H1 (cell line): ENCODE results near the gene OR8H3. TPM values are rescaled to one million over a fixed set of nuclear protein-coding genes. Genes with fewer than 3 reads are reported as not detected.

Source experiments
- CTCF ChIA-PET: fragments of 300-600 bp; sonication (Branson Sonifier 250); formaldehyde crosslinking; loops from one replicate; lab custom pipeline; 2021; ENCODE audit not compliant: partially characterized antibody; lab: Charles Lee
- POLR2A ChIA-PET: fragments of 300-600 bp; sonication (Branson Sonifier 250); formaldehyde crosslinking; loops from one replicate; lab custom pipeline; 2021; ENCODE audit warnings: inconsistent platforms; ENCODE audit not compliant: partially characterized antibody; lab: Charles Lee
- DNase-seq, 2 experiments: peaks; one replicate each; pipeline versions ENCODE4 v3.0.0 to v3.0.0-alpha.2; 2010 to 2022; ENCODE audit warnings: low spot score in 2 of 2, low read depth in 1 of 2, mixed read lengths in 1 of 2
- FAIRE-seq: peaks from 2 replicates; lab custom pipeline; 2011; peaks lifted over from hg19 to GRCh38; lab: Jason Lieb, UNC
- H2AFZ ChIP-seq: 2 replicates; pipeline ENCODE4 v1.8.1; 2012; ENCODE audit warnings: low read length, inconsistent platforms
- H2AK5ac ChIP-seq: 2 replicates; pipeline ENCODE4 v1.6.1; 2013; ENCODE audit warnings: low read depth, low read length
- H2BK120ac ChIP-seq: replicated peaks from 2 replicates; pipeline ENCODE3; 2013; ENCODE audit warnings: low read depth, low read length, inconsistent platforms
- H2BK12ac ChIP-seq: 2 replicates; pipeline ENCODE4 v1.6.1; 2013; ENCODE audit warnings: low read depth, low read length
- H2BK15ac ChIP-seq: 2 replicates; pipeline ENCODE4 v1.6.1; 2013; ENCODE audit warnings: low read length
- H2BK20ac ChIP-seq: 2 replicates; pipeline ENCODE4 v1.6.1; 2013; ENCODE audit warnings: low read length
- H2BK5ac ChIP-seq: 2 replicates; pipeline ENCODE4 v1.6.1; 2013; ENCODE audit warnings: low read depth, low read length
- H3K14ac ChIP-seq: 2 replicates; pipeline ENCODE4 v1.6.1; 2013; ENCODE audit warnings: inconsistent platforms; ENCODE audit not compliant: insufficient read length
- H3K18ac ChIP-seq: 2 replicates; pipeline ENCODE4 v1.6.1; 2013; ENCODE audit warnings: low read length; ENCODE audit errors: extremely low read depth
- H3K23ac ChIP-seq: 2 replicates; pipeline ENCODE4 v1.6.1; 2013; ENCODE audit warnings: inconsistent platforms; ENCODE audit not compliant: insufficient read length
- H3K23me2 ChIP-seq: 2 replicates; pipeline ENCODE4 v1.6.1; 2013; ENCODE audit warnings: low read depth, low read length
- H3K27ac ChIP-seq: 2 replicates; pipeline ENCODE4 v1.6.1; 2011; ENCODE audit warnings: low read depth, low read length, inconsistent platforms
- H3K27me3 ChIP-seq, 4 experiments: replicated peaks in 1 of 4; 1 replicate in 1 of 4; 2 replicates in 3 of 4; pipeline versions ENCODE4 v1.6.1 to v1.8.1; 2011 to 2013; ENCODE audit warnings: low read length in 3 of 4, mild to moderate bottlenecking in 3 of 4, inconsistent platforms in 2 of 4, mixed read lengths in 2 of 4, moderate library complexity in 1 of 4; ENCODE audit not compliant: control insufficient read depth in 3 of 4, insufficient read depth in 3 of 4; ENCODE audit errors: extremely low read depth in 1 of 4
- H3K36me3 ChIP-seq, 4 experiments: 2 replicates each; pipeline versions ENCODE4 v1.6.1 to v1.8.1; 2011 to 2013; ENCODE audit warnings: mild to moderate bottlenecking in 4 of 4, low read length in 3 of 4, moderate library complexity in 2 of 4, control low read depth in 1 of 4, inconsistent platforms in 1 of 4; ENCODE audit not compliant: insufficient read depth in 4 of 4, control insufficient read depth in 2 of 4
- H3K4ac ChIP-seq: replicated peaks from 2 replicates; pipeline ENCODE3; 2013; ENCODE audit warnings: low read length, low read depth, mixed read lengths, inconsistent platforms; ENCODE audit not compliant: insufficient read length
- H3K4me1 ChIP-seq, 4 experiments: replicated peaks in 1 of 4; 1 replicate in 1 of 4; 2 replicates in 3 of 4; pipeline versions ENCODE4 v1.6.1 to v1.8.1; 2011 to 2013; ENCODE audit warnings: low read length in 3 of 4, inconsistent platforms in 2 of 4, mixed read lengths in 1 of 4; ENCODE audit not compliant: insufficient read depth in 4 of 4, control insufficient read depth in 3 of 4
- H3K4me2 ChIP-seq, 2 experiments: 2 replicates each; pipeline versions ENCODE4 v1.6.1 to v1.8.1; 2011 to 2013; ENCODE audit warnings: low read depth in 2 of 2, low read length in 2 of 2, control low read depth in 1 of 2, inconsistent platforms in 1 of 2, mild to moderate bottlenecking in 1 of 2; ENCODE audit not compliant: insufficient read depth in 1 of 2
- H3K4me3 ChIP-seq, 4 experiments: fragments of 200-600, 300-600 bp in 1 of 4; sonication (generic), shearing (Covaris generic), sonication (Bioruptor Twin) in 1 of 4; 2 replicates each; pipeline versions ENCODE4 v1.5.1 to v1.8.1; 2011 to 2016; ENCODE audit warnings: low read length in 4 of 4, low read depth in 3 of 4, control low read depth in 2 of 4, inconsistent platforms in 2 of 4, mild to moderate bottlenecking in 2 of 4, mixed read lengths in 1 of 4, moderate library complexity in 1 of 4; ENCODE audit not compliant: insufficient read depth in 2 of 4; ENCODE audit errors: extremely low read depth in 1 of 4
- H3K56ac ChIP-seq: replicated peaks from 2 replicates; pipeline ENCODE3; 2013; ENCODE audit warnings: low read depth, mild to moderate bottlenecking, mixed read lengths, low read length, inconsistent platforms; ENCODE audit not compliant: insufficient read length
- H3K79me1 ChIP-seq: 2 replicates; pipeline ENCODE4 v1.6.1; 2013; ENCODE audit warnings: low read depth, low read length, control low read depth
- H3K79me2 ChIP-seq, 2 experiments: 2 replicates each; pipeline versions ENCODE4 v1.6.1 to v1.8.1; 2012 to 2013; ENCODE audit warnings: low read length in 2 of 2, mild to moderate bottlenecking in 2 of 2, inconsistent platforms in 1 of 2; ENCODE audit not compliant: insufficient read depth in 2 of 2, control insufficient read depth in 1 of 2
- H3K9ac ChIP-seq, 4 experiments: replicated peaks in 1 of 4; 1 replicate in 1 of 4; 2 replicates in 3 of 4; pipeline versions ENCODE4 v1.6.1 to v1.8.1; 2011 to 2013; ENCODE audit warnings: low read depth in 3 of 4, low read length in 3 of 4, control low read depth in 2 of 4, mild to moderate bottlenecking in 2 of 4, moderate library complexity in 2 of 4, inconsistent platforms in 1 of 4; ENCODE audit errors: extremely low read depth in 1 of 4
- H3K9me3 ChIP-seq, 2 experiments: 2 replicates each; pipeline versions ENCODE4 v1.6.1 to v1.8.1; 2012 to 2013; ENCODE audit warnings: mild to moderate bottlenecking in 2 of 2, moderate library complexity in 2 of 2, control low read depth in 1 of 2, inconsistent platforms in 1 of 2, low read depth in 1 of 2, low read length in 1 of 2, mixed read lengths in 1 of 2; ENCODE audit not compliant: insufficient read depth in 2 of 2
- H4K20me1 ChIP-seq, 2 experiments: replicated peaks in 1 of 2; 2 replicates each; pipeline versions ENCODE3 to v1.8.1; 2011 to 2013; ENCODE audit warnings: inconsistent platforms in 2 of 2, low read length in 2 of 2, mild to moderate bottlenecking in 1 of 2; ENCODE audit not compliant: insufficient read depth in 2 of 2, control insufficient read depth in 1 of 2
- H4K5ac ChIP-seq: 2 replicates; pipeline ENCODE4 v1.6.1; 2013; ENCODE audit warnings: low read length, low read depth, mixed read lengths, inconsistent platforms; ENCODE audit not compliant: insufficient read length
- H4K8ac ChIP-seq: 2 replicates; pipeline ENCODE4 v1.8.0; 2013; ENCODE audit warnings: mild to moderate bottlenecking, moderate library complexity, low read length, inconsistent platforms; ENCODE audit not compliant: insufficient read depth; ENCODE audit errors: extremely low read depth
- H4K91ac ChIP-seq: replicated peaks from 2 replicates; pipeline ENCODE3; 2013; ENCODE audit warnings: low read length, mixed read lengths, inconsistent platforms; ENCODE audit not compliant: insufficient read length
- BACH1 ChIP-seq: IDR thresholded peaks from 2 replicates; pipeline ENCODE4 v1.6.1; 2012; ENCODE audit warnings: low read length, improper control_type of control experiment
- CTCF ChIP-seq, 3 experiments: IDR thresholded peaks; 1 replicate in 2 of 3; 2 replicates in 1 of 3; pipeline versions ENCODE4 v1.5.1 to v1.6.1; 2011; ENCODE audit warnings: low read length in 3 of 3, mild to moderate bottlenecking in 3 of 3, inconsistent platforms in 2 of 3, low read depth in 1 of 3, moderate library complexity in 1 of 3; ENCODE audit not compliant: insufficient read depth in 1 of 3; ENCODE audit errors: control extremely low read depth in 1 of 3
- NRF1 ChIP-seq: IDR thresholded peaks from 2 replicates; pipeline ENCODE4 v1.6.1; 2011; ENCODE audit warnings: mild to moderate bottlenecking, low read depth, low read length, improper control_type of control experiment
- WGBS, 2 experiments: shearing (Covaris generic) in 1 of 2; methylation state at CpG; one replicate each; pipeline versions ENCODE4 v1.1.6 to v1.1.7; 2013 to 2015; ENCODE audit warnings: low lambda C conversion rate in 2 of 2, mixed read lengths in 2 of 2, inconsistent platforms in 1 of 2, low coverage in 1 of 2, missing lambda C conversion rate in 1 of 2; ENCODE audit not compliant: insufficient replicate concordance in 2 of 2, insufficient coverage in 1 of 2, insufficient read length in 1 of 2; ENCODE audit errors: extremely low coverage in 1 of 2, missing lambda C conversion rate in 1 of 2; 5-methylcytosine and 5-hydroxymethylcytosine counted together
- long read RNA-seq, 2 experiments: library from RNA in 1 of 2; library from capped mRNA in 1 of 2; stranded (forward); transcript quantifications; one replicate each; pipeline ENCODE4 v2.0.0, GENCODE V29; 2021; ENCODE audit warnings: inconsistent platforms in 1 of 2
- polyA minus RNA-seq, 3 experiments: library from RNA; depleted of rRNA, polyadenylated mRNA; stranded (reverse); fragments of >200 nt; gene quantifications; 1 replicate in 2 of 3; 2 replicates in 1 of 3; pipeline ENCODE4 v1.2.3, GENCODE V29; 2011
- polyA plus RNA-seq, 7 experiments: library from polyadenylated mRNA; depleted of rRNA in 3 of 7; stranded (reverse) in 5 of 7; unstranded in 2 of 7; fragments of >200 nt in 5 of 7; fragments of 200-250 nt in 2 of 7; gene quantifications; 1 replicate in 5 of 7; 2 replicates in 1 of 7; 4 replicates in 1 of 7; pipeline versions ENCODE4 v1.2.1 to v1.2.3, GENCODE V29; 2011 to 2013; ENCODE audit warnings: missing spikeins in 2 of 7, mixed read lengths in 2 of 7
- total RNA-seq: library from RNA; stranded (reverse); fragmentation: NEBNext Ultra II Directional; extraction: Animal tissue kit (Norgen Biotek cat#: 25700); gene quantifications from 2 replicates; pipeline ENCODE4 v1.2.1, GENCODE V29; 2021

Gene OR8H3
- total RNA-seq = not detected in 2 replicates
- not detected in 2 replicates for polyA plus RNA-seq (2011; rRNA removed)
- polyA plus RNA-seq (2011; cell fraction: cytosol; rRNA removed) = not detected
- not detected for polyA plus RNA-seq (2011; cell fraction: nucleus; rRNA removed)
- not detected in 4 replicates for polyA plus RNA-seq (2012, experiment 1 of 2)
- not detected for polyA plus RNA-seq (2012, experiment 2 of 2)
- polyA plus RNA-seq (2013, experiment 1 of 2) = not detected
- polyA plus RNA-seq (2013, experiment 2 of 2) = not detected
- polyA minus RNA-seq (2011; rRNA and poly(A)+ RNA removed) = not detected in 2 replicates
- polyA minus RNA-seq (2011; cell fraction: cytosol; rRNA and poly(A)+ RNA removed) = not detected
- polyA minus RNA-seq (2011; cell fraction: nucleus; rRNA and poly(A)+ RNA removed) = not detected
- long read RNA-seq, experiment 1 = 0 reads
- long read RNA-seq, experiment 2 = 0 reads

- Histone ChIP-seq H3K4ac (no peak within 1 kb of the TSS), H2BK5ac (no peak within 1 kb of the TSS), H2BK15ac (no peak within 1 kb of the TSS), H4K20me1 (no peaks in the 10 kb centered on the region), H3K18ac (no peak within 1 kb of the TSS), H3K4me3 (no peak within 1 kb of the TSS), H3K79me2 (no peaks in the 10 kb centered on the region), H3K4me1 (no peaks in the 10 kb centered on the region), H2BK120ac (no peak within 1 kb of the TSS), H4K8ac (no peak within 1 kb of the TSS), H4K5ac (no peak within 1 kb of the TSS), H3K4me2 (no peak within 1 kb of the TSS), H2AK5ac (no peak within 1 kb of the TSS), H3K14ac (no peak within 1 kb of the TSS), H3K23ac (no peak within 1 kb of the TSS), H3K36me3 (no peaks in the 10 kb centered on the region), H3K9me3 (no peaks in the 10 kb centered on the region), H4K91ac (no peak within 1 kb of the TSS), H3K27ac (no peak within 1 kb of the TSS), H3K79me1 (no peaks in the 10 kb centered on the region), H2BK20ac (no peak within 1 kb of the TSS), H3K56ac (no peak within 1 kb of the TSS), H2BK12ac (no peak within 1 kb of the TSS), H3K27me3 (no peaks in the 10 kb centered on the region), H3K9ac (no peak within 1 kb of the TSS), H2AFZ (no peak within 1 kb of the TSS), H3K23me2 (no peaks in the 10 kb centered on the region)
- TF ChIP-seq NRF1 (no peak), CTCF (IDR thresholded peaks at IDR 0.05; ENCODE audit: control extremely low read depth in 1 of 3, insufficient read depth in 1 of 3, low read depth in 1 of 3, low read length in 3 of 3) (no peak), BACH1 (no peak)
- ChIA-PET CTCF (no interaction called here), POLR2A (no interaction called here)
- 93% methylated on average over 6 of the region's 6 CpGs; no CpG with 5 or more reads in 1 of the 2 experiments for WGBS, 2 experiments
- FAIRE-seq (no peak), DNase-seq (no peak)
These were observed at the start of gene OR8H3 for GRCh38 chr11:56122073-56122472. Gene OR8H3 (plus strand): TSS chr11:56122373. CDS start chr11:56122373, 0 bp downstream.
